Pancreas (tissue), 10 donors: Measurements from ENCODE around the gene CCDC106. TPM values are rescaled to one million over a fixed set of nuclear protein-coding genes. Genes with fewer than 3 reads are reported as not detected.

Experiments
- ATAC-seq, 4 donors: fragments of 200-7000 bp; cut with Tn5 transposase; one replicate each; pipeline versions ENCODE4 v1.8.0 to v1.9.1; 2020; ENCODE audit warnings: mild to moderate bottlenecking in 4 of 4, moderate library complexity in 4 of 4
- DNase-seq, 6 donors: peaks; one replicate each; pipeline ENCODE4 v3.0.0-alpha.2; 2020
- FAIRE-seq: peaks from 2 replicates; lab custom pipeline; 2012; peaks lifted over from hg19 to GRCh38; lab: Jason Lieb, UNC
- H3K27ac ChIP-seq, 4 donors: fragments of 200-600 bp; sonication (generic); 1 replicate in 3 of 4; 2 replicates in 1 of 4; pipeline versions ENCODE4 v1.5.0 to v1.8.0; 2020
- H3K27me3 ChIP-seq, 4 donors: fragments of 200-600 bp; one replicate each; pipeline ENCODE4 v1.8.0; 2021
- H3K36me3 ChIP-seq, 3 donors: fragments of 200-600 bp; sonication (generic) in 1 of 3; one replicate each; pipeline versions ENCODE4 v1.5.0 to v1.8.0; 2020 to 2021
- H3K4me1 ChIP-seq, 3 donors: fragments of 200-600 bp; one replicate each; pipeline ENCODE4 v1.8.0; 2021
- H3K4me3 ChIP-seq, 4 donors: fragments of 200-600 bp; sonication (generic) in 2 of 4; one replicate each; pipeline versions ENCODE4 v1.5.0 to v1.8.0; 2020 to 2021
- H3K9me3 ChIP-seq, 4 donors: fragments of 200-600 bp; one replicate each; pipeline ENCODE4 v1.8.0; 2021
- WGBS, 2 donors: extraction: QIAGEN DNeasy Blood & Tissue Kit; methylation state at CpG; one replicate each; pipeline ENCODE4 v1.1.7; 2013; 5-methylcytosine and 5-hydroxymethylcytosine counted together
- intact Hi-C, 3 donors: fragments of 100-400 bp; cut with DNase I; formaldehyde crosslinking; loops; one replicate each; pipeline versions ENCODE4 v1.11.1 to v1.14.2; 2022
- polyA plus RNA-seq, 2 donors: library from polyadenylated mRNA; stranded (reverse); fragments of 200-250 nt; gene quantifications; one replicate each; pipeline ENCODE4 v1.2.3, GENCODE V29; 2013
- total RNA-seq, 6 donors: library from RNA; stranded (reverse); fragmentation: NEBNext Ultra II Directional in 4 of 6; extraction: Animal tissue kit (Norgen Biotek cat#: 25700) in 4 of 6; gene quantifications; one replicate each; pipeline versions ENCODE4 v1.2.1 to v1.2.4, GENCODE V29; 2021 to 2023
- TF ChIP-seq, protein P1 (sequence below), 4 donors: fragments of 200-600 bp; sonication (generic) in 3 of 4; IDR thresholded peaks; one replicate each; pipeline versions ENCODE4 v1.5.0 to v1.8.0; 2021; ENCODE audit warnings: antibody characterized with exemption in 4 of 4
- donor health status: healthy with polysubstance abuse.
- donor health status: DM: no; HTN: no; CAD: no; lungs with moderate emphysema.
- donor health status: DM: no; HTN: no; CAD: no.
- donor health status: control.
- donor health status: control.
- donor health status: Bipolar disorder and iron deficiency.
- donor health status: DM: yes; HTN: yes; CAD: no.
- donor health status: DM: no; HTN: no; CAD: no.
- donor health status: DM: no; HTN: no; CAD: no.
- donor health status: DM: yes; HTN: yes; CAD: no.

The CCDC106 gene
- total and polyA plus RNA-seq, 8 donors, result 3.2 to 22.8 (median 5.4) TPM

DNA sequence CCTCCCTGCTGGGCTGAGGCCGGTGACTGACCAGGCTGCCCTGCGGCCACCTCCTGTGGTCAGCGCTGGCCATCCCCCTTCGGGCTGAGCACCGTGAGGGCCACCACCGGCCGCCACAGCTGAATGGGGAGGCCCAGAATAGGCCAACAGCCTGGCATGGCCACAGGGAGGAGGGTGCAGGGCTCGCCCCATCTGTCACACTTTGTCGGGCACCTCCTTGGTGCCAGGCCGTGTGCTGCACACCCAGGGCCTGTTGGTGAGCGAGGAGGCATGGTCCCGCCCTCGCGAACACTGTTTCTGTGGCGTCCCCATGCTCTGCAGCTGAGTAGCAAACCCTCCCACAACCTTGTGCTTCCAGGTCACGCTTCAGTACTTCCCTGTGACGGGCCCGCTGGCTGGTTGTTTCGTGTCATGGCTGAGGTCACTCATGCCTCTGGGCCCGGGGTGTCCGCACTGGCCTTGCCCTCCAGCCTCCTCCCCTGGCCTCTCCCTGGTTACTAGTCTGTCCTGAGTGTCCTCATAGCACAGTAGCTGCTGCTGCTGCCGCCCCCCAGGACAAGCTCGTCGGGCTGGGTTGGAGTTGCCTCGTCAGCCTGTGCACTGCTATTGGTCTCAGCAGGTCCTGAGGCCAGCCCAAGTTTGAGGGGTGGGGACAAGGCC is 42.2 kb downstream of the CCDC106 start:
- TF ChIP-seq, protein P1, sequence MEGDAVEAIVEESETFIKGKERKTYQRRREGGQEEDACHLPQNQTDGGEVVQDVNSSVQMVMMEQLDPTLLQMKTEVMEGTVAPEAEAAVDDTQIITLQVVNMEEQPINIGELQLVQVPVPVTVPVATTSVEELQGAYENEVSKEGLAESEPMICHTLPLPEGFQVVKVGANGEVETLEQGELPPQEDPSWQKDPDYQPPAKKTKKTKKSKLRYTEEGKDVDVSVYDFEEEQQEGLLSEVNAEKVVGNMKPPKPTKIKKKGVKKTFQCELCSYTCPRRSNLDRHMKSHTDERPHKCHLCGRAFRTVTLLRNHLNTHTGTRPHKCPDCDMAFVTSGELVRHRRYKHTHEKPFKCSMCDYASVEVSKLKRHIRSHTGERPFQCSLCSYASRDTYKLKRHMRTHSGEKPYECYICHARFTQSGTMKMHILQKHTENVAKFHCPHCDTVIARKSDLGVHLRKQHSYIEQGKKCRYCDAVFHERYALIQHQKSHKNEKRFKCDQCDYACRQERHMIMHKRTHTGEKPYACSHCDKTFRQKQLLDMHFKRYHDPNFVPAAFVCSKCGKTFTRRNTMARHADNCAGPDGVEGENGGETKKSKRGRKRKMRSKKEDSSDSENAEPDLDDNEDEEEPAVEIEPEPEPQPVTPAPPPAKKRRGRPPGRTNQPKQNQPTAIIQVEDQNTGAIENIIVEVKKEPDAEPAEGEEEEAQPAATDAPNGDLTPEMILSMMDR (IDR thresholded peaks at IDR 0.05), result no peak
- Histone ChIP-seq H3K4me3 (no peak overlapping the region), H3K9me3 (no peaks in the 10 kb centered on the region), H3K36me3 (peaks cover 4 to 63% (median 52%) of the 10 kb centered on the region in 3 donors), H3K27me3 (no peaks in the 10 kb centered on the region), H3K27ac (no peak overlapping the region), H3K4me1 (peaks cover under 1 to 4% (median 3%) of the 10 kb centered on the region in 3 donors)
- DNase-seq, result peak in 2 of 6 donors; percentile 43 to 77
- intact Hi-C loops, result loop anchor here in 1 of 3 donors (10.0 kb wide), 1 partner anchor 125 kb away; no protein-coding TSS in a partner anchor
- no peak for ATAC-seq
- no peak for FAIRE-seq
- WGBS, 2 donors, result 95 to 96% methylated on average over 25 of the region's 25 CpGs

DNA sequence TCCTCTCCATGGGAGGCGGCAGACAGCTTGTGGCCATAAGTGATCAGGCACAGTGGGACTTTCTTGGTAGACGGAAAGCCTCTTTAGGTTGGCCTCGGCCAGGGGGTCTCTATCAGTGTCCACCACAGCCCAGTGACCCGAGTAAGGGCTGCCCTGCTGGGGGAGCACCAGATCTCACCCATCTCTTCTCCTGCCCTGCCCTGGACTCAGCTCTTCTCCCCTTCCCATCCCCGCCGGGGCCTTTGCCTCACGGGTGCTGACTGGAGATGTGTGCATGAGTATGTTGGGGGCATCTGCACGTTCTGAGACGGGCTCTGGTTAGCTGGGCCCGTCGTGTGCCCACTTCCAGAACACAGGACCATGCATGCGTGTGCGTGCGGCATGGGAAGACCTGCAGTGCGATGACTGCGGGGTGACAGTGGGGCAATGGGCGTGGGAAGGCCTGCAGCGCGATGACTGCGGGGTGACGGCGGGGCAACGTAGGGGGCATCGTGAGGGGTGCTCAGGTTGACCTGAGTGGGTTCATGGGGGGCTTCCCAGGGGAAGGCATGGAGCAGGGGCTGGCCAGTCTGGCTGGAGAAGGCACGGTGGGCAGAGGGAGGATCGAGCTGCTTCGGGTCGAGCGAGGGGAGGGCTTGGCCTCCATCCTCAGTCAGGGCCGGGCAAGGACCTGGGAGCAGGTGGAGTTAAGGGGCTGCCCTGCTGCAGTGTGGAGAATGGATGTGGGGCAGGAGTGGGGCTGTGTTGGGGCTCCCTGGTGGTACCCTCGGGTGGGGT is 42.9 kb downstream of the CCDC106 start:
- Histone ChIP-seq H3K27ac (no peak overlapping the region), H3K36me3 (peaks cover 6 to 64% (median 51%) of the 10 kb centered on the region in 3 donors), H3K9me3 (no peaks in the 10 kb centered on the region), H3K27me3 (no peaks in the 10 kb centered on the region), H3K4me3 (no peak overlapping the region), H3K4me1 (no peaks in the 10 kb centered on the region)
- WGBS, 2 donors, result 94 to 96% methylated on average over 31 of the region's 31 CpGs
- ATAC-seq (no peak), FAIRE-seq (no peak), DNase-seq (peak in 2 of 6 donors; percentile 44 to 63)
- intact Hi-C loops, result loop anchor here in 1 of 3 donors (10.0 kb wide), 1 partner anchor 124 kb away; no protein-coding TSS in a partner anchor
- TF ChIP-seq, protein P1 (IDR thresholded peaks at IDR 0.05), result no peak

DNA sequence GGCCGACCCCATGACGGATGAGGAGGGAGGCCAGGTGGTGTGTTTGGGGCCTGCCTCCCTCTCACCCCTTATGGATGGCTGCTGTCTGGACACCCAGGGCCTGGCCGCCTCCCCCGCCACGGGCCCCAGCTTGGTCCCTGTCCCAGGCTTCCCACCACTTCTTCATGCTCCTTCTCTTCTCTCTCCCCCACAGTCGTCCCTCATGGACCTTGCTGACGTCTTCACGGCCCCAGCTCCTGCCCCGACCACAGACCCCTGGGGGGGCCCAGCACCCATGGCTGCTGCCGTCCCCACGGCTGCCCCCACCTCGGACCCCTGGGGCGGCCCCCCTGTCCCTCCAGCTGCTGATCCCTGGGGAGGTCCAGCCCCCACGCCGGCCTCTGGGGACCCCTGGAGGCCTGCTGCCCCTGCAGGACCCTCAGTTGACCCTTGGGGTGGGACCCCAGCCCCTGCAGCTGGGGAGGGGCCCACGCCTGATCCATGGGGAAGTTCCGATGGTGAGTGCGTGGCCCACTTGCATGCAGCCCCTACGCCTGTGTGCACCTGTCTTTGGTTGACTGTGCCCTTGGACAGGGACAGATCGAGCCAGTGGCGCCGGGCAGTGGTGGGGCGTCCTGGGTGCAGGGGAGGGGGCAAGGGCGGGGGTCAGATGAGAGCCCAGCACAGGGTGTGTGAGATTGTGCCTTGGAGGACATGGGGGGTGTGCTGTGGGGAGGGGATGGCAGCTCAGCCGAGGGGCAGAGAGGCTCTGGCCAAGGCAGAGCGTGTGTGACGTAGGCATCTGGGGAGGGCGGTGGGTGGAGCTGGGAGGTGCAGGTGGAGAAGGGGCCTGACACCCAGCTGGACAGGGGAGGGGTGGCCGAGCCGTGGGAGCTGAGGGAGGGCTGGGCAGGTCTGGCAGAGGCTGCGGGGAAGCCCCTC is 43.8 kb downstream of the CCDC106 start:
- DNase-seq (peak in 2 of 6 donors; percentile 46 to 72), ATAC-seq (no peak), FAIRE-seq (no peak)
- Histone ChIP-seq H3K4me1 (no peaks in the 10 kb centered on the region), H3K27ac (no peak overlapping the region), H3K27me3 (no peaks in the 10 kb centered on the region), H3K9me3 (no peaks in the 10 kb centered on the region), H3K36me3 (peaks cover 9 to 72% (median 55%) of the 10 kb centered on the region in 3 donors), H3K4me3 (no peak overlapping the region)
- 94% methylated on average over 27 to 31 of the region's 31 CpGs for WGBS, 2 donors
- intact Hi-C loops, result loop anchor here in 1 of 3 donors (10.0 kb wide), 1 partner anchor 123 kb away; no protein-coding TSS in a partner anchor
- TF ChIP-seq, protein P1 (IDR thresholded peaks at IDR 0.05), result no peak

GRCh38 chr19:55692681-55693081 is 44.7 kb downstream of the CCDC106 start:
- Histone ChIP-seq H3K4me3 (no peak overlapping the region), H3K9me3 (no peaks in the 10 kb centered on the region), H3K27ac (no peak overlapping the region), H3K4me1 (no peaks in the 10 kb centered on the region), H3K27me3 (no peaks in the 10 kb centered on the region), H3K36me3 (peaks cover 9 to 74% (median 55%) of the 10 kb centered on the region in 3 donors)
- no peak for ATAC-seq
- intact Hi-C loops, result loop anchor here in 1 of 3 donors (10.0 kb wide), 1 partner anchor 122 kb away; no protein-coding TSS in a partner anchor
- peak in 1 of 6 donors; percentile 74 for DNase-seq
- WGBS, 2 donors, result 91 to 92% methylated on average over 18 to 19 of the region's 19 CpGs
- TF ChIP-seq, protein P1 (IDR thresholded peaks at IDR 0.05), result no peak
- no peak for FAIRE-seq
